Activated T-helper 17 cell treated with anti-CD3 and anti-CD28 coated beads, Interleukin-2, amount 50 U/mL, for 72 hours (primary cell): ENCODE results near the gene SRMS. TPM values are rescaled to one million over a fixed set of nuclear protein-coding genes. Genes with fewer than 3 reads are reported as not detected.
A peak's percentile ranks its signal among the peaks of the same experiment; 100 is the strongest.

ENCODE experiments used
- ATAC-seq: fragments of 150-1000 bp; cut with Tn5 transposase; replicated peaks from 2 replicates; pipeline ENCODE4 v1.10.0; 2021; ENCODE audit warnings: mild to moderate bottlenecking, moderate library complexity
- H3K27ac Mint-ChIP-seq: one replicate; pipeline ENCODE4 v1.8.0; 2022; ENCODE audit warnings: mixed read lengths
- H3K27me3 Mint-ChIP-seq: one replicate; pipeline ENCODE4 v1.8.0; 2022; ENCODE audit warnings: mixed read lengths
- H3K36me3 Mint-ChIP-seq: one replicate; pipeline ENCODE4 v1.8.0; 2022; ENCODE audit warnings: low read depth, mild to moderate bottlenecking, mixed read lengths
- H3K4me1 Mint-ChIP-seq: one replicate; pipeline ENCODE4 v1.8.0; 2022; ENCODE audit warnings: mixed read lengths
- H3K4me3 Mint-ChIP-seq: one replicate; pipeline ENCODE4 v1.8.0; 2022; ENCODE audit warnings: mild to moderate bottlenecking, mixed read lengths
- H3K9me3 Mint-ChIP-seq: one replicate; pipeline ENCODE4 v1.8.0; 2022; ENCODE audit warnings: mixed read lengths
- total RNA-seq, 2 donors: library from RNA; stranded (reverse); gene quantifications; one replicate each; pipeline ENCODE4 v1.2.3, GENCODE V29; 2022

SRMS gene
- total RNA-seq, 2 donors from 2014 or later, result not detected

DNA sequence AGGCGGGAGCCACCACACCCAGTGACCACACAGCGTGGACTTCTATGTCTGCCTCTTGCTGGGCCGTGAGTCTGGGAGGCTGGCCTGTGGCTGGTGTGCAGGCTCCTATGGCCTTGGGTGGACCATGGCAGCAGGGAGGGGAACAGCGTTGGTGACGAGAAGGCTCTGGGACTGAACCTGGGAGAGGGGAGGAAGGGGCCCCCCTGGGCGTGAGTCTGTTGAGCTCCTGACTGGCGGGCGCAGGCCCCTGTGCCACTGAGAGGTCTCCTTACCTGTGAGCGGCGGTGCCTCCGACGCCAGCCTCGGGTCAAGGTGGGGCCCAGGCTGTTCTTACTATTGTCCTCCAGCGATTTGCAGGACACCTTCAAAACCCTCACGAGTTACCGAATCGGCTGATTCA, 39.2 kb upstream of the SRMS start:
- H3K4me1 Mint-ChIP-seq, result peaks cover 3% of the 10 kb centered on the region

DNA sequence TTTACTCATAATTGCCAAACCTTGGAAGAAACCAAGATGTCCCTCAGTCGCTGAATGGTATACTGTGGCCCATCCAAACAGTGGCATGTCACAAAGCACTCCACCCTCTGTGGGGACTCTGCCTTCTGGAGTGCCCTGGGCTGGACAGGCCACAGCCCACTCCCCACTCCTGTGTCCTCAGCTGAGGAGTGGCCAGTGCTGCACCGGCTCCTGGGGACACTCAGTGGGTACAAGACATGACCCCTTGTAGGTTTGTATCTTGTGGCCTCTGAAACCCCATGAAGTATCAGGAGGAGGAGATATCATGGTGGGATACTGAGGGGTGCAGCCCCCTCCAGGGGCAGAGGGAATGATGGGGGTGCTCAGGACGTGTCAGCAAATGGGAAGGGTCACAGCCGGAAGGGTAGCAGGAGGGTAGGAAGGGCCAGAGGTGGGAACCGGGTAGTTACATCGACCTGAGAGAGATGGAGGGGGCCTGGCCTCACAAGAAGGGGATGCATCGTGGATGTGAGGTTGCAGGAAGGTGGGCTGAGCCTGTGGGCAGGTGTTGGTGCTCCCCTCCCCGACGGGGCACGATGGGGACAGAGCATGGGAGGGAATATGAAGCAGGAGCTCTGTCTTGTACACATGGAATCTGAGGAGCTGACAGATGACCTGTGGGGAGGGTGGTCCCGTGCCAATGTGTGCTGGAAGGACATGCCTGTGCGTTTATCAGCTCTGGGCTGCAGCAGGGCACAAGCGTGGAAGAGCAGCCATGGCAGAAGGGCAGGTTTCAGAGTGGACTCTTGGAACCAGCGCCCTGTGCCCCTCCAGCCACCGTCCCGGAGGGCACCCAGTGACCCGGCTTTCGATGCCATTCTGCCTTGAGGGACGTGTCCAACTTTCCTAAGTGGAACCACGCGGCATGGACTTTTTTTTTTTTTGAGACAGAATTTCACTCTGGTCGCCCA, 38.3 kb upstream of the SRMS start:
- no peak for ATAC-seq
- H3K27me3 Mint-ChIP-seq, result no peaks in the 10 kb centered on the region
- peaks cover 24% of the 10 kb centered on the region for H3K36me3 Mint-ChIP-seq
- no peak overlapping the region for H3K27ac Mint-ChIP-seq
- no peak overlapping the region for H3K4me3 Mint-ChIP-seq
- H3K4me1 Mint-ChIP-seq, result peaks cover 3% of the 10 kb centered on the region
- no peaks in the 10 kb centered on the region for H3K9me3 Mint-ChIP-seq

More for the DNA sequence above, 39.2 kb upstream of the SRMS start:
- H3K4me3 Mint-ChIP-seq, result no peak overlapping the region
- no peak for ATAC-seq
- no peaks in the 10 kb centered on the region for H3K27me3 Mint-ChIP-seq
- no peak overlapping the region for H3K27ac Mint-ChIP-seq
- no peaks in the 10 kb centered on the region for H3K9me3 Mint-ChIP-seq
- peaks cover 33% of the 10 kb centered on the region for H3K36me3 Mint-ChIP-seq

DNA sequence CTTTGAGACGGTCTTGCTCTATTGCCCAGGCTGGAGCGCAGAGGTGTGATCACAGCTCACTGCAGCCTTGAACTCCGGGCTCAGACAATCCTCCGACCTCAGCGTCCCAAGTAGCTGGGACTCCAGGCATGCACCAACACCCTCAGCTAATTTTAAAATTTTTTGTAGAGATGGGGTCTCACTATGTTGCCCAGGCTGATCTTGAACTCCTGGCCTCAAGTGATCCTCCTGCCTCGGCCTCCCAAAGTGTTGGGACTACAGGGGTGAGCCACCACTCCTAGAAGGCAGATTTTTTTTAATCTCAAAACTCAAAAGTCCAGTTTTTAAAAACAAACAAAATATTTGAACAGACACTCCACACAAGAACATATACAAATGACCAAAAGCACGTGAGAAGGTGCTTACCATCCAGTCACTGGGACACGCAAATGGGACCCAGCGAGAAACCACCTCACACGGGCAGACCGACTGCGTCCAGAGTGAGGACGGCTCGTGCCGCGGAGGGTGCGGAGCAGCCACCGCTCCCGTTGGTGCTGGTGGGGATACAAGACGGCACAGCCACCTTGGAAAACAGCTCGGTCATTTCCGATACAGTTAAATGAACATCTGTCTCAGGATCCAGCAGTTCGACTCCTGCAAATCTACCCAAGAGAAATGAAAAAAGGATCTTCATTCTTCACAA, 35.0 kb upstream of the SRMS start:
- Mint-ChIP-seq H3K36me3 (no peaks in the 10 kb centered on the region), H3K27me3 (no peaks in the 10 kb centered on the region), H3K27ac (no peak overlapping the region), H3K4me3 (no peak overlapping the region), H3K4me1 (no peaks in the 10 kb centered on the region), H3K9me3 (no peaks in the 10 kb centered on the region)
- ATAC-seq, result no peak

DNA sequence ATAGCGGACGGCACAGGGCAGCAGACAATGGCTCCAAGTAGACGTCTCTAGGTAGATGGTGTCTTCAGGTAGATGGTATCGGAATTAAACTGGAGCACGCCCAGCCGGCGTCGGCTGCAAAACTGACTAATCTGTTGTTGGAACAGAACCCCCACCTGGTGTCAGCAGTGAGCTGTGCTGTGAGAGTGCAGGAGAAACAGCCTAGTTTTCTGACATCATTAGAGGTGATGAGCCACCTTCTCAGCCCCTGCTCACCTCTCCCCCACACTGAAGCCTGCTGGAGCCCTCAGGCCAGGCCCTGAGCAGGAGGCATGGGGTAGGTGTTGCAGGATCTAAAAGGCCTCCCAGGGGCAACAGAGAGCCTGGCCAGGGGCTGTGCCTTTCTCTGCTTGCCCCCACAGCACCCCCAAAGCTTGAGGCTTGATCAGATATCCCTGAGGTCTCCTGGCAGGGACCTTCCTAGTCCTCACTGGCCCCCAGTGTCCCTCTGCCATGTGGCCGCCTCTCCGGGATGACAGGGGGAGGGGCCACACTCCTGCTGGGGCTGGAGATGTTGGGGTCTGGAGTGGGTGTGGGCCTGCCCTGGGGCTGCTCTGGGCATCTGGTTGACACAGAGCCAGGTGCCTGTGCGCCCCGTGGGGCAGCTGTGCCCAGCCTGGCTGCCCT, 33.4 kb upstream of the SRMS start:
- peaks cover 3% of the 10 kb centered on the region for H3K27me3 Mint-ChIP-seq
- no peak overlapping the region for H3K27ac Mint-ChIP-seq
- no peaks in the 10 kb centered on the region for H3K9me3 Mint-ChIP-seq
- H3K4me3 Mint-ChIP-seq, result no peak overlapping the region
- no peaks in the 10 kb centered on the region for H3K36me3 Mint-ChIP-seq
- peak; percentile 97 for ATAC-seq
- H3K4me1 Mint-ChIP-seq, result no peaks in the 10 kb centered on the region

DNA sequence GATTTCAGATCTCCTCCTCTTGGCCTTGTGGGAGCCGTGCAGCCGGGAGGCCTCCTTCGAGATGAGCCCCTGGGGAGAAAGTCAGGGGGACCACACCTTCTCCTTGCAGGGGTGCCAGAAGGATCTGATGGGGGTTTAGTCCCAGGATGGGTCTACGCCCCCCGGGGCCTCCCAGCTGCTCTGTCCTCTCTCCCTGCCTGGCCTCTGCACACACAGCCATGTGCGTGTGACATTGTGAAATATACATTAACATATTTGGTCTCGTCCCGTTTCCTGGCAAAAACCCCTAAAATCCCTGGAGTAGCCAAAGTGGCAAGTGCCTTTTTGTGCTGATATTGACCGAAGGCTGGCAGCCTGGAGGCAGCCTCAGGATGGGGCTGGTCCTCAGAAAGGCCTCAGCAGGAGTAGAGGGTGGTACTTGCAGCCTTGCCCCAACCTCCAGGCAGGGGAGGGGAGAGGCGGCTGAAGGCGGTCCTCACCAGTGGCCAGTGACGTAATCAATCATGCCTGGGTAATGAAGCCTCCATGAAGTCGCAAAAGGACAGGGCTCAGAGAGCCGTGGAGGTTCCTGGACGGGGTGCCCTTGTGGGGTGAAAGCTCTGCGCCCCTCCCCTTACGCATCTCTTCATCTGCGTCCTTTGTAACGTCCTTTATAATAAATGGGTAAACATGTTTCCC, 31.6 kb upstream of the SRMS start:
- Mint-ChIP-seq H3K27me3 (peaks cover 3% of the 10 kb centered on the region), H3K9me3 (no peaks in the 10 kb centered on the region), H3K36me3 (no peaks in the 10 kb centered on the region), H3K4me3 (no peak overlapping the region), H3K4me1 (no peaks in the 10 kb centered on the region), H3K27ac (no peak overlapping the region)
- ATAC-seq, result no peak

DNA sequence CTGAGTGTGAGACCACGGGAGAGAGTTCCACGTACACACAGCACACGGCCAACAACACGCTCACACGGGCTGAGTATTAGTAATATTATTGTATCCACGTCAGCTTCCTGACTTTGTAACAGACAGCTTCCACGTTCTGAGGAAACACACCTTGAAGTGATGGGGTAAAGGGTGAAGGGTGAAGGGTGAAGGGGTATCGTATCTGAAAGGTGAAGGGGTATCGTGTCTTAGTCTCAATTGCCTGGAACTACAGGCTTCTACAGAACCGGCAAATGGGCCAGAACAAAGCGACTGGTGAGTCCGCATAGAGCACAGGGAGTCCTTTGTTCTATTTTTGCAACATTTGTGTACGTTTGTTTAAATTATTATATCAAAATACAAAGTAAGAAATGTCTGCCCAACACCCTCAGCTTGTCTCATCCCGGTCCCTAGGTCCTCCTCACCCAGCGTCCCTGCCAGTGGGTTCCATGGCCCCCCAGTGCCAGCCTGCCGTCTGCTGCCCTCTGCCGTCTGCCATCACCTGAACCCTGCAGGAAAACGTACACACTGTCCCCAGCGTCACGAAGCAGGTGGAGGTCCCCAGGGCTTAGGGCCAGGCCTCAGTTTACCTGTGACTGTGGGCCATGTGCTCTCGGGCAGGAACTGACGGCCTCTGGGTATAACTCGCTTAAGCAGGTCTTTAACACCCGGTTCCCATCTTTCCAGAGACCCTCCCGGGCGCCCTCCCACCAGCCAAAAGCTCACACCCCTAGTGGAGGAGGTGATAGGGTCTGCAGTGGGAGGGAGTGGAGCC, 30.9 kb upstream of the SRMS start:
- H3K27me3 Mint-ChIP-seq, result peaks cover 3% of the 10 kb centered on the region

DNA sequence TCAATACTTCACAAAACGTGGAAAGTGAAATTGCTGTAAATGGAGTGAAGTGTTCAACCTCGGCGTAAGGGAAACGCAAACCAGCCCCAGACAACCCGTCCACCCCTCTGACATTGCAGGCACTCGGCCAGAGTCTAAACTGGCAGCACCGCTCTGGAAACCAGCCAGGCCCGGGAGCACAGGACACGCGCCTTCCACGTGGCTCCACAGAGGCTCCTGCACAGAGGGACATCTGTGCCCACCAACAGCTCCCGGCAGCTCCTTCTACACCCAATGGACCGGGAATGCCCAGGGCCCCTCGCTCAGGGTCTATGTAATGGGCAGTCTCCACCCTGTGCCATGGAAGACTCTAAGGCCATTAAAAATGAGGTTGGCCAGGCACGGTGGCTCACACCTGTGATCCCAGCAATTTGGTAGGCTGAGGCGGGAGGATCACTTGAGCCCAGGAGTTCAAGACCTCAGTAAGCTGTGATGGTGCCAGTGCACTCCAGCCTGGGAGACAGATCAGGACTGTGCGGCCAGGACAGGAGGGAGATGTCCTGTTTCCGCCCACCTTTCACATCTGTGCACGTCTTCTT, 29.9 kb upstream of the SRMS start:
- no peaks in the 10 kb centered on the region for H3K9me3 Mint-ChIP-seq
- no peak for ATAC-seq
- H3K27ac Mint-ChIP-seq, result no peak overlapping the region
- H3K27me3 Mint-ChIP-seq, result peaks cover 3% of the 10 kb centered on the region
- H3K4me3 Mint-ChIP-seq, result no peak overlapping the region
- no peaks in the 10 kb centered on the region for H3K36me3 Mint-ChIP-seq
- no peaks in the 10 kb centered on the region for H3K4me1 Mint-ChIP-seq

More for the DNA sequence above, 30.9 kb upstream of the SRMS start:
- no peak overlapping the region for H3K27ac Mint-ChIP-seq
- no peak overlapping the region for H3K4me3 Mint-ChIP-seq
- no peak for ATAC-seq
- H3K4me1 Mint-ChIP-seq, result no peaks in the 10 kb centered on the region
- H3K36me3 Mint-ChIP-seq, result no peaks in the 10 kb centered on the region
- no peaks in the 10 kb centered on the region for H3K9me3 Mint-ChIP-seq

DNA sequence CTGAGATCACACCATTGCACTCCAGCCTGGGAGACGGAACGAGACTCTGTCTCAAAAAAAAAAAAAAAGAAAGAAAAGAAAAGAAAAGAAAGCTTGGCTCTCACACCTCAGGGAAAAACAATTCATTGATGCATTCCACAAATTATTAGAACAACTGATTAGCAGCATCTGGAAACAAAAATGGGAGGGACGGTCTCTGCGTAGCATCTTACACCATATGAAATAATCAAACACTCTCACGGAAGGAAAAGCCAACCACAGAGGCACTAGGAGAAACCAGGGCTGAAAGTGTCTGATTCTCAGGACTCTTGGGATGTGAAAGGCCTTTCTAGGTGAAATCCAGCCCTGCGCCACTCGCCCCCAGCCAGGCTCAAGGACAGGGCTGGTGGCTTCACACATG, 28.8 kb upstream of the SRMS start:
- H3K27me3 Mint-ChIP-seq, result peaks cover 3% of the 10 kb centered on the region
- no peak for ATAC-seq
- H3K4me1 Mint-ChIP-seq, result no peaks in the 10 kb centered on the region
- no peak overlapping the region for H3K27ac Mint-ChIP-seq
- no peak overlapping the region for H3K4me3 Mint-ChIP-seq
- H3K9me3 Mint-ChIP-seq, result no peaks in the 10 kb centered on the region
- no peaks in the 10 kb centered on the region for H3K36me3 Mint-ChIP-seq

DNA sequence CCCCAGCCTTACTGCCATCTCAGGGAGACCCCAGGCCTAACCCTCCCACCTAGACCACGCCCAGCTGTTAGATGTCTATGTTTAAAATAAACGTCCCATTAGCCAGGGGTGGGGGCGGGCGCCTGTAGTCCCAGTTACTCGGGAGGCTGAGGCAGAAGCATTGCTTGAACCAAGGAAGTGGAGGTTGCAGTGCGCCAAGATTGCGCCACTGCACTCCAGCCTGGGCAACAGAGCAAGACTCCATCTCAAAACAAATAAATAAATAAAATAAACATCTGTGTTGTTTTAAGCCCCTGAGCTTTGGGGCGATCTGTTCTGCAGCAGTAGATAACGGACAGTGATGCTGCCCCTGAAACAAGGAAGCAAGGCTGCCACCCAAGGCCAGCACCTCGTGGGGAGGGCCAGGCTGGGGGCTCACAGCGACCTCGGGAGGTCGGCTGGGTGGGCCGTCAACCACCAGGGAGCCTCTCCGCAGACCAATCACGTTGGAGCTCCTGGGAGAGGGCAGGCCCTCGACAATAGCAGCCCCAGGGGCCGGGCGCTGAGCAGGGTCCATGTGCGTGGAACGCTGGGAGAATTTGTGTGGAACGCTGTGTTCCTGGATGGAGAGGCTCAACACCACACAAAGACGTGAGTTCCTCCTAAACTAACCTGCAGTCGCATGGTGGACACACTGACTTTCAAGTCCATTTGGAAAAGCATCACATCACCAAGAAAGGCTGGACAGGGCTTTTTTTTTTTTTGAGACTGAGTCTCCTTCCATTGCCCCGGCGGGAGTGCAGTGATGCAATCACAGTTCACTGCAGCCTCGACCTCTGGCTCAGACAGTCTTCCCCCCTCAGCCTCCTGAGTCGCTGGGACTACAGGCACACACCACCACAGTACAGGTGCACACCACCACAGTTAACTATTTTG, 27.5 kb upstream of the SRMS start:
- Mint-ChIP-seq H3K9me3 (no peaks in the 10 kb centered on the region), H3K27ac (no peak overlapping the region), H3K36me3 (no peaks in the 10 kb centered on the region), H3K27me3 (peaks cover 3% of the 10 kb centered on the region), H3K4me1 (no peaks in the 10 kb centered on the region), H3K4me3 (peak overlapping the region; percentile 61)
- ATAC-seq, result no peak

DNA sequence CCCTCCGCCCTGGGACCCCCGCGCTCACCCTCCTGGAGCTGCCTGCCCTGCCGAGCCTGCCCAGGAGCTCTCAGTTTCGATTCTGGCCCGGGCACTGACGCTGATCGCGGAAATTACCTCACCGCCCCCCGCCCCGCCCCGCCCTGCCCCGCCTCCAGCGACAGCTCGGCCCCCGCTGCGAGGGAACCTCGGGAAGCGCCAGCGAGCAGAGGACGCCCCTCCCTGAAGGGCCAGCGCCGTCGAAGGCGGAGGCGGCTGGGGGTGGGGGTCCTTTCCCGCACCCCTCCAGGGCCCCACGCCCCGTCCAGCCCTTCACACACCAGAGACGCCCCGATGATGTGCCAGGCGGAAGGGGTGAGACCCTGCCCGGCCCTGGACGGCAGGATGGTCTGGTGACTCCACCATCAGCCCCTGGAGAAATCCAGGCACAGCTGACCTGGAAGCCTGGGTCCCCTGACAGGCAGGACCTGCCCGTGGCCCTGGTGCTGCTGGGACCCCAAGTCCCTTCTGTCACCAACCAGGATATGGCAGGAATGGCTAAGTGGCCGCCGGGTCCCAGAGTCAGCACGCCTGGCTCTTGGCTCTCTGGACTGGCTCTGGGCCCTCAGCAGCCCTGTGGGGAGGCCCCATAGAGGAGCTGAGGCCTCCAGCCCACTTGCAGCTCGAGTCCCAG, 26.7 kb upstream of the SRMS start, which contains the start of gene HELZ2:
Gene HELZ2 (minus strand): TSS at position 84 of the 673 bp plus-strand sequence. CDS start 1,854 bp downstream, outside the sequence.
- peak; percentile 93 for ATAC-seq
- peaks cover 3% of the 10 kb centered on the region for H3K27me3 Mint-ChIP-seq
- no peaks in the 10 kb centered on the region for H3K36me3 Mint-ChIP-seq
- H3K9me3 Mint-ChIP-seq, result no peaks in the 10 kb centered on the region
- H3K27ac Mint-ChIP-seq, result no peak within 1 kb of the TSS
- H3K4me1 Mint-ChIP-seq, result no peaks in the 10 kb centered on the region
- peak within 1 kb of the TSS; percentile 61 for H3K4me3 Mint-ChIP-seq

DNA sequence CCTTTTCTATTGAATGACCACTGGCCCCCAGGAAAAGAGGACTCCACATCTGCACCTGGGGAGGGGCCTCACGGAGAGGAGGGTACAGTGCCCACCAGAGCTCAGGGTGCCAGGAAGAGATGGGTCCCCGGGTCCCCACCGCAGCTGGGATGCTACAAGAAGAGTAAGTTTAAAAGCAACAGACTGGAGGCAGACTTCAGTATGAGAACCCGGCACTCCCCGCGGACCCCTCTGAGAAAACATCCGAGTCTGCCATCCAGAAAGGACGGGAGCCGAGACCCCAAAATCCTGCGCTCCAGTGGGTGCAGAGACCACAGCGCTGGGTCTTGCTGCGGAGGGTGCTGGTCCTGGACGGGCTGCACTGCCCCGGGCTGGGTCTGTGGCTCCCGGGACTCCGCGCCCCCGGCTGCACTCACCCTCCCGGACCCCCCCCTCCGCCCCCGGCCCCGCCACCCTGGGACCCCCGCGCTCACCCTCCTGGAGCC, 26.1 kb upstream of the SRMS start:
- Mint-ChIP-seq H3K36me3 (no peaks in the 10 kb centered on the region), H3K9me3 (no peaks in the 10 kb centered on the region), H3K4me1 (no peaks in the 10 kb centered on the region), H3K4me3 (peak overlapping the region; percentile 61), H3K27me3 (peaks cover 3% of the 10 kb centered on the region), H3K27ac (no peak overlapping the region)
- ATAC-seq, result peak; percentile 32
